Stimulated activated CD8-positive, alpha-beta memory T cell treated with anti-CD3 and anti-CD28 coated beads, Interleukin-7, amount 100 ng/mL, for 1 hour (primary cell): ENCODE results near the gene HNRNPL.
"Not testable (repeated sequence)": the region's sequence is repeated elsewhere in the genome, so short reads cannot be mapped to it uniquely, and the experiment has no call there.

Experiments used
- DNase-seq, 2 donors: peaks; one replicate each; pipeline ENCODE4 v3.0.0-alpha.2; 2020; ENCODE audit warnings: low read depth in 2 of 2

Gene HNRNPL

DNA sequence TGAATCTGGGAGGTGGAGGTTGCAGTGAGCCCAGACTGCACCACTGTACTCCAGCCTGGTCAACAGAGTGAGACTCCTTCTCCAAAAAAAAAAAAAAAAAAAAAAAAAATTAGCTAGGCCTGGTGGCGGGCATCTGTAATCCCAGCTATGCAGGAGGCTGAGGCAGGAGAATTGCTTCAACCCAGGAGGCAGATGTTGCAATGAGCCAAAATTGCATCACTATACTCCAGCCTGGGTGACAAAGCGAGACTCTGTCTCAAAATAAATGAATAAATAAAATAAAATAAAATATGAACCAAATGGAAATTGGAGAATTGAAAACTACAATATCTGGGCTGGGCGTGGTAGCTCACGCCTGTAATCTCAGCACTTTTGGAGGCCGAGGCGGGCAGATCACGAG, 20.6 kb downstream of the HNRNPL start:
- not testable (repeated sequence) for DNase-seq

DNA sequence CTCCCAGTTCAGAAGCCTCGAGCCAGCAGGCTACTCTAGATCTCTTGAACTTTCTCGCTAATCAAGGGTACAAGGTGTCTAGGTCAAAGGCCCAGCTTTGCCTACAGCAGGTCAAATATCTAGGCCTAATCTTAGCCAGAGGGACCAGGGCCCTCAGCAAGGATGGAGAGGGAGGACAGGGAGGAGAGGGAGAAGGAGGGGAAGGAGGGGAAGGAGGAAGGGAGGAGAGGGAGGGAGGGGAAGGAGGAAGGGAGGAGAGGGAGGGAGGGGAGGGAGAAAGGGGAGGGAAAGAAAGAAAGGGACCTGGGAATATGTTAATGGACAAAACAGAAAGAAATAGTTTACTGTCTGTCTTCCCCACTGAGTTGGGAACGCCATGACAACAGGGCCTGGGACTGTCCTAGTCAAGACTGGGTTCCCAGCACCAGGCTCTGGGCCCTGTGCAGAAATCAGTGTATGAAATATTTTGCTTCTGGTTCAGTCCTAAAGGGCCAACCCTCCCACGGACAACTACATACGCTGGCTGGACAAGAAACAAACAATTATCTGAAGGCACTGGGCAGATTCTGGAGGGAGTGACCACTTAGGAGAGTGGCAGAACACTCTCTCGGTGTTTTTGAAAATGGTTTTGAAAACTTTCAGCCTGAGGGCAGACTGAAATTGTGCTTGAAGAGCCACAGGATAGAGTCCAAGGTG, 22.8 kb downstream of the HNRNPL start:
- no peak for DNase-seq

DNA sequence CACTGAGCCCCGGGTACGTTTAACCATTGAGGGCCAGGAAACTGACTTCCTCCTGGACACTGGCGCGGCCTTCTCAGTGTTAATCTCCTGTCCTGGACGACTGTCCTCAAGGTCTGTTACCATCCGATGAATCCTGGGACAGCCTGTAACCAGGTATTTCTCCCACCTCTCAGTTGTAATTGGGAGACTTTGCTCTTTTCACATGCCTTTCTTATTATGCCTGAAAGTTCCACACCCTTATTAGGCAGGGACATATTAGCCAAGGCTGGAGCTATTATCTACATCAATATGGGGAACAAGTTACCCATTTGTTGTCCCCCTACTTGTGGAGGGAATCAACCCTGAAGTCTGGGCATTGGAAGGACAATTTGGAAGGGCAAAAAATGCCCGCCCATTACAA, 23.9 kb downstream of the HNRNPL start:
- not testable (repeated sequence) for DNase-seq

DNA sequence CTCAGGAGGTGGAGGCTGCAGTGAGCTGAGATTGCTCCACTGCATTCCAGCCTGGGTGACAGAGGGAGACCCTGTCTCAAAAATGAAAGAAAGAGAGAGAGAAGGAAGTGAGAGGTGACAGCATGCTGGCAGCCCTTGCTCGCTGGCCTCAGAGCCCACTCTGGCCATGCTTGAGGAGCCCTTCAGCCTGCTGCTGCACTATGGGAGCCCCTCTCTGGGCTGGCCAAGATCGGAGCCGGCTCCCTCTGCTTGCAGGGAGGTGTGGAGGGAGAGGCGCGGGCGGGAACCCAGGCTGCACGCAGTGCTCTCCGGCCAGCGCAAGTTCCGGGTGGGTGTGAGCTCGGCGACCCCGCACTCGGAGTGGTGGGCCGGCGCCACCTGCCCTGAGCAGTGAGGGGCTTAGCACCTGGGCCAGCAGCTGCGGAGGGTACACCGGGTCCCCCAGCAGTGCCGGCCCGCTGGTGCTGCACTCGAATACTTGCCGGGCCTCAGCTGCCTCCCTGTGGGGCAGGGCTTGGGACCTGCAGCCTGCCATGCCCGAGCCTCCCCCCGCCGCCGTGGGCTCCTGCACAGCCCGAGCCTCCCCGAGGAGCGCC, 28.5 kb downstream of the HNRNPL start:
- DNase-seq: not testable (repeated sequence)

DNA sequence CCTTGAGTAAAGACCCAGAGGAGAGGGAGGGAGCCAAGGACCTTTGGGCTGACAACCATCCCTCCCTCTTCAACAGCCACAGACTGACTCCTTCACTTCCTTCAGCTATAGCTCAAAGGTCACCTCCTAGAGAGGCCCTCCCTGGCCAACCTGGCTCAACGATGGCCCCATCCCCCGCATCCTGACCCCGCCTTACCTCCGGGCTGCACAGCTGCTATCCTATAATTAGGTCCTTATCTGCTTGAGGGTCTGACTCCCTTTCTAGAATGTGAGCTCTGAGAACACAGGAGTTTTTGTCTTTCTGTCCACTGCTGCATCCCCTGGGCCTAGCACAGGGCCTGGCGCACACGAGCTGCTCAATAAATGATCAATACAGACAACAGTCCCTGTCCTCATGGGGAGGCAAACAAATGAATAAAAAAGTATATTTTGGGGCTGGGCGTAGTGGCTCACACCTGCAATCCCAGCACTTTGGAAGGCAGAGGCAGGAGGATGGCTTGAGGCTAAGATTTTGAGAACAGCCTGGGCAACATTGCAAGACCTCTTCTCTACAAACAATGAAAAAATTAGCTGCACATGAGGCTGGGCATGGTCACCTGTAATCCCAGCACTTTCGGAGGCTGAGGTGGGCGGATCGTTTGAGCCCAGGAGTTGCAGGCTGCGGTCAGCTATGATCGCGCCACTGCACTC, 30.4 kb downstream of the HNRNPL start:
- no peak for DNase-seq

DNA sequence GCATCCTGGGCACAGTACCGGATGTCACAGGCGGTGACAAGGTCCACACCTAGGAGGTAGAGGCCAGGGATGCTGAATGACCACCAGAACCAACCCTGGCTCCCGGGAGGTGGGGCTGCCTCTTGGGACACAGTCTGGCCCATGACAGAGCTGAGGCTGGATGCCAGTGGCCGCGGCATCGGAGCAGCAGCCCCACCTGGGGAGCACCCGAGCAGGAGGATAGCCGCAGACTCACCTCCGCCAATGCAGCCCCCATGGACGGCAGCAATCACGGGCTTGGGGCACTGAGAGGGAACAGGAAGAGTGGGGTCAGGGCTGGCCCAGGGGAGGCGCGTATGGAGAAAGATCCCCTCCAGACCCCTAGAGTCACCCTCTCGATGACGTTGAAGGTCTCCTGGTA, 32.7 kb downstream of the HNRNPL start:
- no peak for DNase-seq

DNA sequence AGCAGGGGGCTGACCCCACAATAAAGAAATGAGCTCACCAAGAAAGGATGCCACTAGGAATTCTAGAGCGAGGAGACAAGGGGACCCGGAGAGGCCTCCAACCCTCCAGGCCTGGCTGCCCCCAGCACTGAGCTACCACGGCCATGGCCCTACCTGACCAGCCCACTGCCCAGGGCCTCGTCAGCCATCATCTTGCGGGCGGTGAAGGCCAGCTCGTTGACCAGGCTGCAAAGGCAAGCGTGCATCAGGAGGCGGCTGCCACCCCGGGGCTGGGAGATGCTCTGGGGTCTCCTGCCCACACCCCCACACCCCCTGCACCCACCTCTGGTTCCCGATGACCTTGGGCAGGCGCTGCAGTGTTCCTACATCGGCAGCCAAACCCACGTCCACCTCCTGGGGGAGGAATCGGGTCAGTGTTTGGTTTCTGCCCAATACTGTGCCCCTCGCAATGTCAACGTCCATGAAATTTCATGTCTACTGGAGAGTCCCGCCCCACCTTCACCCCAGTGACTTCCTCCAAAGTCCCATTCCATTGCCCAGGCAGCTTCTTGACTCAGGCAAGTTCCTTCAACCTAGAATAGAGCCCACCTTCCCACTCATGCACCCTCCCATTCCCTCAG, 33.5 kb downstream of the HNRNPL start:
- no peak for DNase-seq

DNA sequence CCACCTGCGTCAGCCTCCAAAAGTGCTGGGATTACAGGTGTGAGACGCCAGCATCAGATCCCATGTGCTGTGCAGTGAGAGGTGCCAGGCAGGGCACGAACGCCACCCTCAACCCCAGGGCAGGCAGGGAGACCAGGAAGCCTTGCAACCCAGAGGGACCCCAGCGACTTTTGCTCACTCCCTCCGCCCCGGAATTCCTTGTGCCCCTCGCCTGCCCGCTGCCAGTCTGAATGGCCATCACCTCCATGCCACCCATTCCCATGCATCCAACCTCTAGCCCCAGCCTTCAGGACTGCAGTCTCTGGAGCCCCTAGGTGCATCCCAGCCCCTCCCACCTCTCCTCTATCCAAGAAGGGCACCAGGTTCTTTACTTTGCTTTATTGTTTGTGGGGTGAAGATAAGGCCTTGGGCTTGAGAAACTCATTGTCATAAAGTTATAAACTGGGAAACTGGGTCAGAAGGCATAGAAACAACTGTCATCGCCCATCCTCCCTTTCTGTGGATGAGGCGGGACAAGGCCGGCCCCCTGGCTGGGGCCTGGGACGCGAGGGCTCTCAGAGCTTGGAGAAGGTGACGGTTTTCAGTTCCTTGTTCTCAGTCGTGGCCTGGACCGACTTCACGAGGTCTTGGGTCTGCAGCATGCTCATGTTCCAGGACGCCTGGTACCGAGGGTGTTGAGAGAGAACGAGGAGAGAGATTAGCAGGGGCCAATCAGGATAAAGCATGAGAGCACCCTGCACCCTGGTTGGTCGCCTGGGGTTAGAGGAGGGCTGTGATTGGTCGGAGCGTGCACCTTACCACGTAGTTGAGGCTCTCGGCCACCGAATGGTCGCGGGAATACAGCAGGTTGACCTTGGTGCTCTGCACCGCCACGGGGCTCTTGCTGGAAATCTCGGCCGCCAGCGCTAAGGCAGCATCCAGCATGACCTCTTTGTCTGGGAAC, 34.5 kb downstream of the HNRNPL start:
- no peak for DNase-seq

DNA sequence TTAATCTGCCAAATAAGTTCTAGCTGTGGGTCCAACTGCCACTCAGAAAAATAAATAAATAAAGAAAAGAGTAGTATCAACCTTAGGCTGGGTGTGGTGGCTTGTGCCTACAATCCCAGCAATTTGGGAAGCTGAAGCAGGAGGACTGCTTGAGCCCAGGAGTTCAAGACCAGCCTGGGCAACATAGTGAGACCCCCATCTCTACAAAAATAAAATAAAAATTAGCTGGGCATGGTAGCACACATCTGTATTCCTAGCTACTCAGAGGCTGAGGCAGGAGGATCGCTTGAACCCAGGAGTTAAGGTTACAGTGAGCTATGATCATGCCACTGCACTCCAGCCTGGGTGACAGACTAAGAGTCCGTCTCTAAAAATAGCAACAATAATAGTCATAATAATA, 35.9 kb downstream of the HNRNPL start:
- DNase-seq: not testable (repeated sequence)

DNA sequence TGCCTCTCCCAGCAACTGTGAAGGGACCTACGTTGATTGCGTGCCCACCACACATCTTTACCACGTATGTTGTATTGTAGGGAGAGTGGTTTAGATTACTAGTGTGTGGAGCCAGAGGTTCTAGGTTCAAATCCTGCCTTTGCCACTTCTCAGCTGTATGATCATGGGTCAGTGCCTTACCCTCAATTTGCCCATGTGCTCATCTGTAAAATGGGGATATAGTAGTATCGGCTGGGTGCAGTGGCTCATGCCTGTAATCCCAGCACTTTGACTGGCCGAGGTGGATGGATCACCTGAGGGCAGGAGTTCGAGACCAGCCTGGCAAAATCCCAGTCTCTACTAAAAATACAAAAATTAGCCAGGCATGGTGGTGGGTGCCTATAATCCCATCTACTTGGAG, 36.5 kb downstream of the HNRNPL start:
- no peak for DNase-seq

DNA sequence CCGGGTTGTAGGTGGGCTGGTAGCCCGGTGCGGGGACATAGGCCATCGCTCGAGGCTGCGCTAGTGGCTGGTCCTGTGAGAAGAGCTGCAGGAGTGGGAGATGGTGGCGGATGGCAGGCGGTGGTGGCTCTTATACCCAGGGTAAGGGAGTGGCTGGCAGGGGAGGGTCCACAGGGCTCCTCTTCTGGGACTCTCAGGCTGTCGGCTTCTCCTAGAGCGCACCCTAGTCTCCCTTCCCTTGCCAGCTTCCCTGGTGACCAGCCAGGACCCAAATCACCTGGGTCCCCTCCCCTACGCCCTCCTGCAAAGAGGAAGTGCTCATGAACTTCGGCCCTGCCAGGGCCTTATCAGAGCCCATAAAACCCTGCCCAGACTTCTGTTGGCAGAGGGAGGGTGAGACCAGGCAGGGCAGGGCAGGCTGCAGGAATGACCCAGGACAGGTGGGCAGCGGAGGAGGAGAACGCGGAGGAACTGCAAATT, 36.9 kb downstream of the HNRNPL start, which contains the start of gene LGALS4:
TSS of gene LGALS4 (minus strand) at position 105 of the 480 bp plus-strand sequence. CDS start at position 46, 59 bp downstream.
- DNase-seq: no peak

DNA sequence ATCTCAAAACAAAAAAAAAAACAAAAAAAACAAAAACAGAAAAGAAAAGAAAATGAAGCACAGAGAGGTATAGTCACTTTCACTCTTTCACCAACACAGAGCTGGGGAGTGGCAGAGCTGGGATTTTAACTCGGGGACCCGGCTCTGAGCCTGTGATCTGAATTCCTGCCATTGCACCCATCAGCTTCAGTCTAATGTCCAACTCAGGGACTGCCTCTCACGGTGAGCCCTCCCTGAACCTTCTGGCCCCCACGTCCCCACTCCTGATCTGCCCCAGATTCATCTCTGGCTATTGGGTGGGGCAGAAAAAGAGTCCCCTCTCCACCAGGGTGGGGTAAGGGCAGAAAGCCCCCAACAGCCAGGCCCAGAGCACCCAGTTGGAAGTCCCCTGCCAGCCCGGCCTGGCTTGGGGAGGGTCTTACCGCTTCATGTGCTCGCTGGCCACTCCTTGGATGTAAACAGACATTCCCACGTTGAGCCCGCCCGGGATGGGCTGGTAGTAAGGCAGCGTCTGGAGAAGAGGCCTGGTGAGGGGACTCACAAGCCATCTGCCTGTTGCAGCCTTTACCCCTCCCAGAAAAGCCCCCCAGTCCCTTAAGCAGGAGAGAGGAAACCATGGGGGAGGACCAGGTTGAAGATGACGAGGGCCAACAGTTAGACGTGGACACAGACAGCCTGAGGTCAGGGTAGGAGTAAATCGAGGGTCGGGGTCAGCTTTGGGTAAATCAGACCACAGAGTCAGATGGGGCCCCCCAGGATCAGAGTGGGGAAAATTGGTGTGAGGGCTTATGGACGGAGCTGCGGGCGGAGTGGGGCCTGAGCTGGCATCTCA, 37.6 kb downstream of the HNRNPL start:
- DNase-seq: no peak

DNA sequence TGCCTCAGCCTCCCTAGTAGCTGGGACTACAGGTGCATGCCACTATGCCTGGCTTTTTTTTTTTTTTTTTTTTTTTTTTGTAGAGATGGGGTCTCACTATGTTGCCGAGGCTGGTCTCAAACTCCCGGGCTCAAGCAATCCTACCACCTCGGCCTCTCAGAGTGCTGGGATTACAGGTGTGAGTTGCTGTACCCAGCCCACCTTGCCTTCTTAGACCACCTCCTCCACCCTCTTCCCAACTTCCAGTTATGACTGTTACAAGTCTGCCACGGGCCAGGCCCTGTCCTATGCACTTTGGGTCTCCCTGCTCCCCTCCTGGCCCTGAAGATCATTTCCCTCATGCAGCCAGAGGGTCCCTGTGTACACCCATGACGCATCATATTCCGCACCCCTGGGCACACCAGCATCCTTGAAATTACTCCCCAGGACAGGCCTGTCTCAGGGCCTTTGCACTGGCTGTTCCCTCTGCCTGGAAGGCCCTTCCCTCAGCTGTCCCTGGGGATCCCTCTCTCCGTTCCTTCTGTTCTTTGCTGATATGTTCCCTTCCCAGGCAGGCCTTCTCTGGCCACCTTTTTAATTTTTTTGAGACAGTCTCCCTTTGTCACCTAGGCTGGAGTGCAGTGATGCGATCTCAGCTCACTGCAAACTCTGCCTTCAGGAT, 40.1 kb downstream of the HNRNPL start:
- no peak for DNase-seq

DNA sequence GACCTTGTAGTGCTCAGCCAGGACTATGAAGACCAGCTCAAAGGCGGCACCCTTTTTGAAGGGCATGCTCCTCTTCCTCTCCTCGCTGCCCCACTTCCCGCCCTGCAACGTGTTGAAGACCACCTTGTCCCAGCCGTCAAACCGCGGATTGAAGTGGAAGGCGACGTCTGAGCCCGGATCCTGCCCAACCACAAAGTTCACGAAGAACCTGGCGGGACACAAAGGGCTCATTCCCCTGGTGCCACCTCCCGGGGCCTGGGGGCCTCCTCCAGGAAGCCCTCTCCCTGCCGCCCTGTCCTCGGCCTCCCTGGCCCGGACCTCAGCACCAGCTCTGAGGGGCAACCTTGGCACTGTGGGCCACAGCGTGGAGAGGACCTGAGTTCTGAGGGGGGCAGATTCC, 41.0 kb downstream of the HNRNPL start:
- DNase-seq: no peak

DNA sequence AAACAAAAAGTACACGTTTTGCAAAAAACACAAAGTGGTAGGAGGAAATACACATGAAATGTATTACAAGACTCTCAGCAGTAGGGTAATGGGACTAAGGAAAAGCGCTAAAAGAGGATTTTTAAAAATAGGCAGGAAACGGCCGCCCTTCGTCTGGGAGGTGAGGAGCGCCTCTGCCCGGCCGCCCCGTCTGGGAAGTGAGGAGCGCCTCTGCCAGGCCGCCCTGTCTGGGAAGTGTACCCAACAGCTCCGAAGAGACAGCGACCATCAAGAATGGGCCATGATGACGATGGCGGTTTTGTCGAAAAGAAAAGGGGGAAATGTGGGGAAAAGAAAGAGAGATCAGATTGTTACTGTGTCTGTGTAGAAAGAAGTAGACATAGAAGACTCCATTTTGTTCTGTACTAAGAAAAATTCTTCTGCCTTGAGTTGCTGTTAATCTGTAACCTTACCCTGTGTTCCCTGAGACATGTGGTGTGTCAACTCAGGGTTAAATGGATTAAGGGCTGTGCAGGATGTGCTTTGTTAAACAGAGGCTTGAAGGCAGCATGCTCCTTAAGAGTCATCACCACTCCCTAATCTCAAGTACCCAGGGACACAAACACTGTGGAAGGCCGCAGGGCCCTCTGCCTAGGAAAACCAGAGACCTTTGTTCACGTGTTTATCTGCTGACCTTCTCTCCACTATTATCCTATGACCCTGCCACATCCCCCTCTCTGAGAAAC, 42.2 kb downstream of the HNRNPL start:
- DNase-seq: not testable (repeated sequence)

DNA sequence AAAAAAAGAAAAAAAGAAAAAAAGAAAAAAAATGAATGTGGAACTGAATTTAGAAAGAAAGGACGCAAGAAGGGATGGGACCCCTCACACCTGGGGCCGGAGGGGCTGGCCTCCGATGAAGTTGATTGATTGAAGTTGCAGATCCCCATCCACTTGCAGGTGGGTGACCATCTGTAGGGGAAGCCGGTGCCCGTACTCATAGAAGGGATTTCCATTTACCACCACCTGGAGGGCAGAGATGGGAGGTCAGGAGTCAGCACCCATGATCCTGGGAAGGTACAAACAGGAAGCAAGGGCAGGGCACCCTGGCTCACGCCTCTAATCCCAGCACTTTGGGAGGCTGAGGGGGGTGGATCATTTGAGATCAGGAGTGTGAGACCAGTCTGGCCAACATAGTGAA, 43.4 kb downstream of the HNRNPL start:
- DNase-seq: no peak

DNA sequence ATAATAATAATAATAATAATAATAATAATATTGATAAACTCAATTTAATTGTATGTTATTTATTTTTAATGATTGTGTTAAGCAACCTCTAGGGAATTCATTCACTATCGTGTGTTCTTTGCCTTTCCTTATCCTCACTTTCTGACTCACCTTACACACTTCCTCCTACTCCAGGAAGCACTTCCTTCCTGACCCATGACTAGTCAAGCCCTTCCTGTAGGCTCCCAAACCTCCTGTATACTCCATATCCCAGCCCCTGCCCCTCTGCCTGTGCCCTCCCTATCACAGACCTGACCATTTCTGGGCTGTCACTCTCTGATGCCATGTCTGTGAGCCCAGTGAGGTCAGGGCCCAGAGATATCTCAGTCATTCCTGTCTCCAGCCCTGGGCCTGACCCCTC, 44.6 kb downstream of the HNRNPL start:
- DNase-seq: no peak

DNA sequence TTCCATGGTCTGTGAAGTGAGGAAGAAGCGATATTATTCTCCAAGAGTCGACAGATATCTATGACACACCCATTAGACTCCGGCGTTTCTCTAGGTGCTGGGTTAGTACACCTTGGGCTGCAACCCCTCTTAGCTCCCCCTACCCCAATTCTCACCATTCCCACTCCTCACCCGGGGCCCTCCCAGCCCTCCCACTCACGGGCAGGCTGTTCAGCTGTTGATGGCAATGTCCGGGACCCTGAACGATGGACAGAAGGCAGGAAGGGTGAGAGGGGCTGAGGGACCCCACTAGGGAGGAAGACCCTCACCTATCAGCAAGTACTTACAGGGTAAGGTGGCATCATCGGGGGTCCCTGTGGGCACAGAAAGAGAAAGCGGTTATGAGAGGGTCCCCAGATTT, 46.2 kb downstream of the HNRNPL start:
- DNase-seq: no peak
